CD4-positive, alpha-beta T cell treated with Interleukin-12 subunit alpha and Interleukin-12 subunit beta, for 1 hour (primary cell): ENCODE results near the gene TMEM123.

Experiments used
- DNase-seq: peaks from one replicate; pipeline ENCODE4 v3.0.0-alpha.2; 2020

Gene TMEM123

GRCh38 chr11:102357116-102357515 lies 95.4 kb downstream of the TMEM123 start:
- no peak for DNase-seq

- DNase-seq = peak; percentile 53
Measured at GRCh38 chr11:102347462-102348370, 104.8 kb downstream of the TMEM123 start.

- peak; percentile 94 for DNase-seq
Measured at GRCh38 chr11:102346748-102347461, 105.7 kb downstream of the TMEM123 start, which contains the start of gene BIRC2. TSS of gene BIRC2 (plus strand) at chr11:102347214. CDS start at chr11:102349855, 2,641 bp downstream.

GRCh38 chr11:102346456-102346747 lies 106.2 kb downstream of the TMEM123 start:
- no peak for DNase-seq
